G401 (cell line): ENCODE measurements around the gene GHITM. TPM values are rescaled to one million over a fixed set of nuclear protein-coding genes. Genes with fewer than 3 reads are reported as not detected.
"Not testable (repeated sequence)": the region's sequence is repeated elsewhere in the genome, so short reads cannot be mapped to it uniquely, and the experiment has no call there.

Experiments
- DNase-seq: peaks from one replicate; pipeline ENCODE4 v3.0.0-alpha.2; 2015; ENCODE audit warnings: low spot score
- in situ Hi-C: cut with HindIII; loops from 2 replicates; pipeline ENCODE4 v1.10.0; 2016; ENCODE audit warnings: low sequenced_read_pairs, mixed read lengths
- total RNA-seq: library from RNA; depleted of rRNA; stranded (reverse); fragments of >200 nt; shearing (Covaris generic); gene quantifications from 2 replicates; pipeline ENCODE4 v1.2.3, GENCODE V29; 2014

Gene GHITM
- total RNA-seq, 1 experiment from 2014 or later, result 197 TPM

DNA sequence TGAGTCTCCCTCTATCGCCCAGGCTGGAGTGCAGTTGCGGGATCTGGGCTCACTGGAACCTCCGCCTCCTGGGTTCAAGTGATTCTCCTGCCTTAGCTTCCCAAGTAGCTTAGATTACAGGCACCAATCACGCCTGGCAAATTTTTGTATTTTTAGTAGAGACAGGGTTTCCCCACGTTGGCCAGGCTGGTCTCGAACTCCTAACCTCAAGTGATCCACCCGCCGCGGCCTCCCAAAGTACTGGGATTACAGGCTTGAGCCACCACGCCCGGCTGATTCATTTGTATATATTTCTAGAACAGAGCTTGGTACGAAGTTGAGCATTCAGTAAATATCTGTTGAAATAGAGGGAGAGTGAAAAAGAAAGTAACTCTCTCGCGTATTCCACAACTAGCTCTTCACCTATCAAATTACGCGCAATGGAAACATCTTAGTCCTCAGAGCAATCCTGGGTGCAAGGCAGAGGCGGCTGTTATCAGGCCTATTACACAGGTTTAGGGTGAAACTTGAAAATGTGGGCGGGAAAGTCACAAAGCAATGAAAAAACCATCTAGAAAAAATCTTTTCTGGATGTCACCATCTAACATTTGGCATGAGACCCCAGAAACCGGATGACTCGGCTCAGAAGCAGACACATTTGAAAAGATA, 707 bp upstream of the GHITM start:
- no peak for DNase-seq
- in situ Hi-C loops, result no loop called here

DNA sequence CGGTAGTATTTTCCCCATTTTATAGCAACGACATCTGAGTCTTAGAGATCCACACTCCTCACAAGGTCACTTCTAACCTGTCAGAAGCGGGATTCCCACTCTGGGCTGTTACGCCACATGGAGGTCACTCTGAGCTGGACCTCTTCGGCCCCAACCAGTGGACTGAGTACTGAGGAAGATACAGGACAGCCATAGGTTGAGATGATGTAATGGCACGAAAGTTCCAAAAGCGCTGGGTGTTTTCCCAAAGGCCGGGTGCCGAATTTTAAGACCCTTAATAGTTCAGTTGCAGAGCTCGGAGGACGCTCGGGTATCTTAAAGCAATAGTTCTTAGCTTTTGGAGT, 699 bp downstream of the GHITM start:
- no peak for DNase-seq
- in situ Hi-C loops, result no loop called here

DNA sequence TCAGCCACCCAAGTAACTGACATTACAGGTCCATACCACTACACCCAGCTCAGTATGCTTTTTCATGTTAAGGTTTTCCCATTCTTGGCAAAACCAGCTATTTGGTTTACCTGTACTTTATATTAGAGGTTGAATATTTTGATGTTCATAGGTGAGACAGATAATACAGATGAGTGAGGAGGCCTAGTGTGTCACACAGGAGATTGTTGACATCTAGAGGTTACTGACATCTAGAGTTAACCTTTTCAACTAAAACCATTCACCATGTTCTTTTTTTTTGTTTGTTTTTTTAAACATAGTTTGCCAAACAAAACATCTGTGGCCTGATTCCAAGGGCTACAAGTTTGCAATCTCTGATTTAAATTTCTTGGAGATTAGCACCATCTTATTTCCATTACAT, 8.0 kb downstream of the GHITM start:
- in situ Hi-C loops, result no loop called here
- DNase-seq, result no peak

DNA sequence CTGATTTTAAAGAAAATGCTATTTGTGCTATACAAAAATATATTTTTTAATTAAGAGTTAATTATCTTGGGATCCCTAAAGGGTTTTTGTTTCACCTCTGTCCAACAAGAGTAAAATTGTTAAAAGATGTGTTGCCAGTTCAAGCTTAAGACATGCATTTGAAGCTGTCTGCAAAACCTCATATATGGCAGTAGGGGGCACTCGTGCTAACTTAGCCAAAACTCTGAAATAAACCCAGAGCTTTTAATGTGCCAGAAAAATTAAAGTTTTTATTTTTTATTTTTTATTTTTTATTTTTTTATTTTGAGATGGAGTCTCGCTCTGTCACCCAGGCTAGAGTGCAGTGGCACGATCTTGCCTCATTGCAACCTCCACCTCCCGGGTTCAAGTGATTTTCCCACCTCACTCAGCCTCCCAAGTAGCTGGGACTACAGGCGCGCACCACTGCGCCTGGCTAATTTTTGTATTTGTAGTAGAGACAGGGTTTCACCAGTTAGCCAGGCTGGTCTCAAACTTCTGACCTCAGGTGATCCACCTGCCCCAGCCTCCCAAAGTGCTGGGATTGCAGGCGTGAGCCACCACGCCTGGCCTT, 8.8 kb downstream of the GHITM start:
- DNase-seq, result peak; percentile 51
- in situ Hi-C loops, result not testable (repeated sequence)

DNA sequence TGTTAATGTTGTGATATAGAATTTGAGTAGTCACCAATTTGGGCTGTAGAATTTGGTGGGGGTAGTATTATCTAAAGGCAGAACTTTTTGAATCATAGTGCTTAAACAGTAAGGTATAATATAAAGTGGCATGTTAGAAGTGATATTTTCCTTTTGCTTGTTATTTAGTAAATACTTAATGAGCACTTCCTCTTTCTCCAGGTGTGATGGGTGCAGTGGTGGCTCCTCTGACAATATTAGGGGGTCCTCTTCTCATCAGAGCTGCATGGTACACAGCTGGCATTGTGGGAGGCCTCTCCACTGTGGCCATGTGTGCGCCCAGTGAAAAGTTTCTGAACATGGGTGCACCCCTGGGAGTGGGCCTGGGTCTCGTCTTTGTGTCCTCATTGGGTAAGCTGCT, 10.5 kb downstream of the GHITM start:
- in situ Hi-C loops, result no loop called here

DNA sequence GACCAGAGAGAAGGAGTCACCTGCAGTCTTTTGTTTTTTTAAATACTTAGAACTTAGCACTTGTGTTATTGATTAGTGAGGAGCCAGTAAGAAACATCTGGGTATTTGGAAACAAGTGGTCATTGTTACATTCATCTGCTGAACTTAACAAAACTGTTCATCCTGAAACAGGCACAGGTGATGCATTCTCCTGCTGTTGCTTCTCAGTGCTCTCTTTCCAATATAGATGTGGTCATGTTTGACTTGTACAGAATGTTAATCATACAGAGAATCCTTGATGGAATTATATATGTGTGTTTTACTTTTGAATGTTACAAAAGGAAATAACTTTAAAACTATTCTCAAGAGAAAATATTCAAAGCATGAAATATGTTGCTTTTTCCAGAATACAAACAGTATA, 13.5 kb downstream of the GHITM start:
- in situ Hi-C loops, result no loop called here
- DNase-seq, result no peak

More for the DNA sequence above, 10.5 kb downstream of the GHITM start:
- DNase-seq, result no peak

DNA sequence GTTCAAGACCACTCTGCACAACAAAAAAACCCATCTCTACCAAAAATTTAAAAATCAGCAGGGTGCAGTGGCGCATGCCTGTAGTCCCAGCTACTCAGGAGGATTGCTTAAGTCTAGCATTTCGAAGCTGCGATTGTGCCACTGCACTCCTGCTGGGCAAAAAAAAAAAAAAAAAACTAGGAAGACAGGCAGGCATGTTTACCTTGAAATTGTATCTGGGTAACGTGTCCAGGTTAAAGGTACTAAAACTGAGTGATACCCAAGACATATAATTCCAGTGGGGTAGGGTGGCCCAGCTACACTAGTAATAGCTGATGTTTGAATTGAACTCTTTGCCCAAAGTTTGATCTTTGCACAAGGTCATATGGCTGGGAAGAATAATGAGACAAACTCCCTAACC, 16.2 kb downstream of the GHITM start:
- in situ Hi-C loops, result no loop called here
- no peak for DNase-seq

DNA sequence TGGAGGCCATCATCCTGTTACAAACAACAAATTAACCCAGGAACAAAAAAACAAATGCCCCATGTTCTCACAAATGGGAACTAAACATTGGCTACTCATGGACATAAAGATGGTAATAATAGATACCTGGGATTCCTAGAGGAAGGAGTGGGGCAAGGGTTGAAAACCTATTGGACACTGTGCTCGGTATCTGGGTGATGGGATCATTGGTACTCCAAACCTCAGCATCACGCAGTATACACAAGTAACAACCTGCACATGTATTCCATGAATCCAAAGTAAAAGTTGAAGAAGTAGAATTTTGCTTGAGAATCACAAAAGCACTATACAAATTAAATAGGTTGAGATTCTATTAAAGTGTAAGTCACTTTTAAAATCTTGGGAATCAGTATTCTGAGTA, 16.7 kb downstream of the GHITM start:
- in situ Hi-C loops, result no loop called here

DNA sequence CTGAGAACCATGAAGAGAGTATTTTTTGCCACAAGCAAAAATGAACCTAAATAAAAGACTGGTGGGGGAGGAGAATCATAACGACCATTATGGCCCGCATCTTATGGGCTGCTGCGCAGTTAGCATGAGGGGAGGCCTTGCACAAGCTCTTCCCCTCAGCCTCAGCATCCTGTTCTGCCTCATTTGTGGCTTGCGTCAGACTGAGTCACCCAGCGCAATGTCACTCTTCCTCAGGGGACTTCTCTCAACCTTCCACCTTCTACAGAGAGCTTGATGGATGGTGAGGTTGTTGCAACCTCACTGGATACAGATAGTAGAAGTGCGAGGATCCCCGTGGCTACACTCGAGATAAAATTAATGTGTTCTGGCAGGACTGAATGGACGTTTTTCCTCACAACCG, 17.5 kb downstream of the GHITM start:
- in situ Hi-C loops, result no loop called here
- DNase-seq, result no peak

More for the DNA sequence above, 16.7 kb downstream of the GHITM start:
- no peak for DNase-seq

DNA sequence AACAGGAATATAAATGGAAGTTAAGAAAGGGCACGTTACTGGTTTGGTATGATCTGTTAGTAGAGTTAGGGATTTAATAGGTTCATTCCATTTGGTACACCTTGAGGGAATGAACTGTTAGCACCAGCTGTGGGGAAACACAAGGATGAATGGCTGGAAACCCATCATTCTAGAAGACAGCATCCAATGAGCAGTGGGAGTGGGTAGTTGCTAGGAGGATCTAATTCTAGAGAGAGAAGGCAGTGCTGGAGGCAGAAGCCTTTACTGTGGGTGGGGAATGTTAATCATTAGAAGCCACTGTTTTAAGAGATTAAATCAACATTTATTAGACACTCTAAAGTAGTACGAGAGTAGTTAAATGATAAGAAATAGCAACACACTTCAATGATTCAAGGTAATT, 18.8 kb downstream of the GHITM start:
- DNase-seq, result no peak
- in situ Hi-C loops, result no loop called here

DNA sequence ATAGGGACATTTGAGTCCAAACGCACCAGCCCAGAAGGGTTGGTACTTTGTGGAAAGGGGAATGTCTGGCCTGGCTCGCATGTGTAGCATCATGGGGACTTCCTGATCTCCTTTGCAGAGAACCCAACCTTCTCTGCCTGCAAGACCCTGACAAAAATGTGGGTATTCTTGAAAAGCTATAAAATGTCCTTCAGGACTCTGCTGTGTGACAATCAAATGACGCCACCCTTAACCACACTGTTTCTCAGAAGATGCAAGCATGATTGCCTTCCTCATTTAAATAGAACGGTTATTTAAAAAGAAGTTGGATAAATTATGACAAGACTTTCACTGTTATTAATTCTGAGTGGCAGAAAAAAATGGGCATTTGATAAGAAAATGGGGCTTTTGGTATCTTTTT, 19.2 kb downstream of the GHITM start:
- in situ Hi-C loops, result no loop called here
- DNase-seq, result no peak

DNA sequence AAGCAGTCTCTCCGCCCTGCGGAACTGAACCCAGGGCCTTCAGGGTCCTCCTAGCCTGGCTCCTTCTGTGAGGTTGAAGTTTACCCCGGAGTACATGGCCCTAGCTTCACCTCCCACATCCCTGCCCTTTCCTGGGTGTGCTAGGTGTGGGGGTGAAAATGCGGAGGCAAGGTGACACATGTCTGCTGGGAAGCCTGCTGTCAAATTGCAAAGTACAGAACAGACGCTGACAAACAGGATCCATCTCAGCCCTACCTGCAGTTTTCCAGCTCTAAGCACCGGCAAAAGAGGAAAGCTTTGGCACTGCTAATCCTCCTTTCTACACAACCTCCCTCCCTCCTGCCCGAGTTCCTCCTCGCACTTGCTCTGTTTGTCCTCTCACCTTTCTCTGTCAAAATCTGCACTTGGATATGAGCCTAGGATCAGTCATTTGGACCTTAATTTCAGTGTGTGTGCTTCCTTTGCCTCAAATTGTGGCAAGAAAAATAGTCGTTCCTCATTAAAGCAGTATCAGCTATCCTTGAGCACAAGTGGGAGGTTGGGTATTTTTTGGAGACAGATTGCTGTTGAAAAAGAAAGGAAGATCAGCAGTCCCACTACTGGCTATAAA, 19.9 kb downstream of the GHITM start:
- in situ Hi-C loops, result no loop called here
- DNase-seq, result peak; percentile 26

DNA sequence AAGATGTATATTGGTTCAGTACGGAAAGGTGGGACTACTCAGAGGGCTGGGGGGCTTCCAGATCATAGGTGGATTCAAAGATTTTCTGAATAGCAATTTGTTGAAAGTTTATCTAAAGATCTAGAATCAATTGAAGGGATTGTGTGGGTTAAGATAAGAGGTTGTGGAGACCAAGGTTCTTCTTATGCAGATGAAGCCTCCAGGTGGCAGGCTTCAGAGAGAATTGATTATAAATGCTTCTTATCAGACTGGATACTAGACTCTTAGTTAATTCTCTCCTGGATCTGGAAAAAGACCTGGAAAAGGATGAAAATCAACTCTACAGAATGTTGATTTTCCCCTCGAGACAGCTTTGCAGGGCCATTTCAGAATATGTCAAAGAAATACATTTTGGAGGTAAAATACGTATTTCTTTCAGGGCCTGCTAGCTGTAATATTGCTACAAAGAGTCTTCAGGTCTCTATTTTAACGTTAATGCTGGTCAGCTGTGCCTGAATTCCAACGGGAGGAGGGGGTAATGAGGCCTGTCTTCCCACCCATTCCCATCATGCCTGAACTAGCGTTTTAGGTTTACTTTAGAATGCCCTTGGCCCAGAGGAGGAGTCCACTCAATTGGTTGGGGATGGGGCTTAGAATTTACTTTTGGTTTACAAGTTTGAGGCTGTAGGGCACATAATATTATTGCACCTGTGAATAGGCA, 21.5 kb downstream of the GHITM start:
- DNase-seq, result no peak
- in situ Hi-C loops, result no loop called here

DNA sequence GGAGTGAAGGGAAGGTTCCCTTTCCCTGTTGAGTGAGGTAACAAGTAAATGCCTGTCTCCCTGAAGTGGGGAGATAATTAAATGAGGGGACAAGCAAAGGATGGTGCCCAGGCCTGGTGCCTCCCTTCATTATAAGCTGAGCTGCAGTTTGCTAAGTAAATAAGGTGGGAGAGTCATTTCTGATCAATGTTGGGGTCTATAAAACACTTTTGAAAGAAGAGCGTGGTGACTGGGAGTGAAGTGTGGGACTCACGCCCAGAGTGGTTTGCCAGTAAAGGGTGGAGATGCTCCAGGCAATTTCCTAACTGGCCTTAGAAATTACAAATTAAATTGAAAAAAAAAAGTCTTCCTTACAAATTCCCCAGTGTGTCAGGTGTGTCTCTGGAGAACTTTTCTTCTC, 24.7 kb downstream of the GHITM start:
- in situ Hi-C loops, result no loop called here
- DNase-seq, result no peak

DNA sequence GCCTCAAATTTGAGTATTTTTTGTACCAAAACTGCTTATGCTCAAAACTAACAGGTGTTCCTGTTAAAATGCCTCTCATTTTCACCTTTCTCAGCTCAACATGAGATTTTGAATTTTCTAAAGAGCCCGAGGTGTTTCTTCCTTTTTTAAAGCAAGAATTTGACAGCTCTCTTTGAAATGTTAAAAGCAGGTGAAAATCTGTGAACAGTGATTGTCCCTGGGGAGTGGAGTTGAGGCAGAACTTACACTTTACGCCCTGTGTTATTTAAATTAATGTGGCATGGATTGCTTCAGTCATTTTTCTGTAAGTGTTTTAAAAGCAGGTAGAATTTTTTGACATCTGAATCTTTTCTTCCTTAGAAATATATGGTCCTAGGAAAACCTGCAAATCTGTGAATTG, 25.1 kb downstream of the GHITM start:
- in situ Hi-C loops, result no loop called here
- DNase-seq, result no peak

DNA sequence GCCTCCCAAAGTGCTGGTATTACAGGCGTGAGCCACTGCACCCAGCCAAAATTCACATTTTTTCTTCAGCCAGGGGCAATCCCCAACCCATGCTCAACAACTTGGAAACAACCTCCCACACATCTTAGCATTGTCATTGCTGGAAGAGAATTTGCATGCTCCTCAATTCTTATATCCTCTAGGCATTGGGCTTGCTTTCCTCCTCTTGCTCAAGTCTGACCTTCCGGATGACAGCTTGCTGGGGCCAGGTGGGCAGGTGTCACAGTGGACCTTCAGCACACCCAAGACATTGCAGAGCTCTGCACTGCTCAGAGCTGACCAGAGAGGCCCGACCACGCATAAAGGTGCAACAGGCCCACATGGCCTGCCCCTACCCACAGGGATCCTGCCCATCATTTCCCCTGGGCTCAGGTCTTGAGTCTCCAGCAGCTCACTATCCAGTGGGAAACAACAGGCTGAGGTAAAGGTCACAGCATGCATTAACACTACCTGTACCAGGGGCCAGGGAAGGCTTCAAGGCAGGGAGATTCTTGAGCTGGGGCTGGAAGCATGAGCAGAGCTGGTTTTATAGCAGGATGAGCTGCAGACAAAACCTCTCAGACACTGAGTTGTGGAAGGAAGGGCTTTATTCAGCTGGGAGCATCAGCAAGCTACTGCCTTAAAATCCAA, 27.4 kb downstream of the GHITM start:
- in situ Hi-C loops, result no loop called here
- DNase-seq, result no peak

DNA sequence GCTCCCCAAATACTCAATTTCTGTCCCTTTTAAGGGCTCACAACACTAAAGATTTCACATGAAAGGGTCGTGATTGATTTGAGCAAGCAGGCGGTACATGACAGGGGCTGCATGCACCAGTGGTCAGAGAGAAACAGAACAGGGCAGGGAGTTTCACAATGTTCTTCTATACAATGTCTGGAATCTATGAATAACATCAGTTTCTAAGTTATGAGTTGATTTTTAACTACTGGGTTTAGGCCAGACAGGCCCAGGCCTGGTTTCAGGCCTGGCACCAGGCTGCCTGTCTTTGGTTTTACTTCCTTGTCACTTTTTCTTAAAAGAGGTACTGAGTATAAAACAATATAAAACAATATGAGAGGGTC, 28.0 kb downstream of the GHITM start:
- in situ Hi-C loops, DNase-seq: not testable (repeated sequence)

DNA sequence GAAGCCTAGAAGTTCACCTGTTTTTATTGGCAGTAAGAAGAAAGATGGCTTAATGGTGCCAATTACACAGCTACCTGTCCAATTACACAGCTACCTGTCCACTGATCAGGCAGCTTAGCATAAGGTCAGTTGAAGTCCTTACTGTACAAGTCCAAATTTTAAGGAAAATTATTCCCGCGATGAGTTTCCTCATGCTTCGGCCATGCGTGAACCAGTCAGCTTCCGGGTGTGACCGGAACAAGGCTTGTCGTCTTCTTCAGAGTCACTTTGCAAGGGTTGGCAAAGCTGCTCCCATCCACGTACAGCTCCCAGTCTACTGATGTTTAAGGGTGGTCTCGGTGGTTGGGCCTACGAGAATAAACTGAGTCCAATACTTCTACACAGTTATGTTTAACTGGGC, 29.1 kb downstream of the GHITM start:
- DNase-seq, in situ Hi-C loops: not testable (repeated sequence)

DNA sequence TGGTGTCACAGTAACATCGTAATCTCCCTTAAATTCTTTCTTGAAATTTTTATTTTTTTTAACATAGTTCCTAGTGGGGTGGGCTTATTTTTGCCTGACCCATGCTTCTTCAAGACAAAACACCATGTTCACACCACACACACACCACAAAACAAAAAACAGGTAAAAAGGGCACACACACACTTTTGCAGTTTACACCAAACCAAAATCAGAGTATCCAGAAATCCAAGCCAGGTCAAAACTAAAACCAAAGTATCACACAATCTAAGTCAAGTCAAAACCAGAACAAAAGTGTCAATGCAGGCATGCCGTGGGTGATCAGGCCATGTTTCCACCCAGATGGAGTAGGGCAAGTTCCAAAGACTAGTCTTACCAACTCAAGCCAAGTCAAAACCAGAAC, 31.9 kb downstream of the GHITM start:
- in situ Hi-C loops, DNase-seq: not testable (repeated sequence)
